ENCODE results near the gene NPPA. TPM values are rescaled to one million over a fixed set of nuclear protein-coding genes. Genes with fewer than 3 reads are reported as not detected.

The NPPA gene
- total RNA-seq, 2 experiments from 2014 or later: not detected

DNA sequence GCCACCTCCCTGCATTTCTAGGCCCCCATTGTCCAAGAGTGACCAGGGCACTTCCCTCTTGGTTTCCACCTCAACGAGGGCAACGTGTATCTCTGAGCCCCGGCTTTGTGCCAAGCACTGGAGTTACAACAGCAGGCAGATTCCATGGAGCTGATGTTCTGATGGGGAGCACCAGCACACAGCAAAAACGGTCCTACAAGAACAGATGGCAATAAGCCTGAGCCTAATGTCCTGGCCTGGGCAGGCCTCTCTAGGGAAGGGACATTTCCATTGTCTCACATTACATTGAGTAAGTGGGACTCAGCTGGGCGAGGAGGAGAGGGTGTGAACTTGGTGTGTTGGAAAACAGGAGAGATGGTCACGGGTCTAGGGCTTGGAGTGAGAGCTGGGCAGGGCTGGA, 38.3 kb upstream of the NPPA start:
- H3K36me3 ChIP-seq (ENCODE audit: insufficient read depth, low read length): no peaks in the 10 kb centered on the region
- no peaks in the 10 kb centered on the region for H3K9me2 ChIP-seq (ENCODE audit: insufficient read depth, low read length)
- CTCF ChIA-PET (ENCODE audit: unreplicated experiment): no interaction called here
- no peak overlapping the region for H2AFZ ChIP-seq (ENCODE audit: low read length)
- intact Hi-C loops (cut with micrococcal nuclease; ENCODE audit: unreplicated experiment): no loop called here
- no peak for TF ChIP-seq CTCF (conservative IDR thresholded peaks at IDR 0.05; ENCODE audit: low read length)
- no peak for TF ChIP-seq EZH2phosphoT487 (IDR thresholded peaks at IDR 0.05; ENCODE audit: borderline replicate concordance, low read depth, low read length)
- DNase-seq (ENCODE audit: low spot score): no peak
- POLR2A ChIA-PET: no interaction called here
- no peaks in the 10 kb centered on the region for H3K9me3 ChIP-seq (ENCODE audit: low read length)
- H3K27ac ChIP-seq (ENCODE audit: low read depth, low read length, poor library complexity, severe bottlenecking): no peak overlapping the region
- no peak overlapping the region for H3K4me2 ChIP-seq (ENCODE audit: low read length)
- no peaks in the 10 kb centered on the region for H3K79me2 ChIP-seq (ENCODE audit: insufficient read depth, low read depth, low read length)
- BruUV-seq (replicated peaks): no TSS peak
- no peak overlapping the region for H3K4me3 ChIP-seq (ENCODE audit: low read depth, low read length, poor library complexity, severe bottlenecking)
- no peaks in the 10 kb centered on the region for H4K20me1 ChIP-seq (ENCODE audit: insufficient read depth, low read length)
- H3K4me1 ChIP-seq (ENCODE audit: insufficient read depth, low read length, poor library complexity, severe bottlenecking): no peaks in the 10 kb centered on the region

- no peak overlapping the region for H3K4me3 ChIP-seq (ENCODE audit: low read depth, low read length, poor library complexity, severe bottlenecking)
- no peaks in the 10 kb centered on the region for H3K9me3 ChIP-seq (ENCODE audit: low read length)
- H3K4me2 ChIP-seq (ENCODE audit: low read length): no peak overlapping the region
- TF ChIP-seq EZH2phosphoT487 (IDR thresholded peaks at IDR 0.05; ENCODE audit: borderline replicate concordance, low read depth, low read length): no peak
- no peak for TF ChIP-seq CTCF (conservative IDR thresholded peaks at IDR 0.05; ENCODE audit: low read length)
- DNase-seq (ENCODE audit: low spot score): no peak
- H3K36me3 ChIP-seq (ENCODE audit: insufficient read depth, low read length): no peaks in the 10 kb centered on the region
- no peak overlapping the region for H2AFZ ChIP-seq (ENCODE audit: low read length)
- BruUV-seq (replicated peaks): no TSS peak
- no peaks in the 10 kb centered on the region for H4K20me1 ChIP-seq (ENCODE audit: insufficient read depth, low read length)
- no peaks in the 10 kb centered on the region for H3K9me2 ChIP-seq (ENCODE audit: insufficient read depth, low read length)
- H3K27ac ChIP-seq (ENCODE audit: low read depth, low read length, poor library complexity, severe bottlenecking): no peak overlapping the region
- H3K4me1 ChIP-seq (ENCODE audit: insufficient read depth, low read length, poor library complexity, severe bottlenecking): no peaks in the 10 kb centered on the region
- ChIA-PET POLR2A (interaction anchor here (0.9 kb wide), 1 partner anchor 120 kb away, joined by 6 read pairs; no protein-coding TSS in a partner anchor), CTCF (ENCODE audit: unreplicated experiment) (no interaction called here)
- intact Hi-C loops (cut with micrococcal nuclease; ENCODE audit: unreplicated experiment): no loop called here
- no peaks in the 10 kb centered on the region for H3K79me2 ChIP-seq (ENCODE audit: insufficient read depth, low read depth, low read length)
Measured at GRCh38 chr1:11882814-11883538, 35.4 kb upstream of the NPPA start.

GRCh38 chr1:11881749-11882441, 34.3 kb upstream of the NPPA start:
- no TSS peak for BruUV-seq (replicated peaks)
- Histone ChIP-seq H3K79me2 (ENCODE audit: insufficient read depth, low read depth, low read length) (no peaks in the 10 kb centered on the region), H3K9me2 (ENCODE audit: insufficient read depth, low read length) (no peaks in the 10 kb centered on the region), H3K4me3 (ENCODE audit: low read depth, low read length, poor library complexity, severe bottlenecking) (no peak overlapping the region), H2AFZ (ENCODE audit: low read length) (no peak overlapping the region), H3K4me1 (ENCODE audit: insufficient read depth, low read length, poor library complexity, severe bottlenecking) (no peaks in the 10 kb centered on the region), H4K20me1 (ENCODE audit: insufficient read depth, low read length) (no peaks in the 10 kb centered on the region), H3K9me3 (ENCODE audit: low read length) (no peaks in the 10 kb centered on the region), H3K27ac (ENCODE audit: low read depth, low read length, poor library complexity, severe bottlenecking) (no peak overlapping the region), H3K4me2 (ENCODE audit: low read length) (no peak overlapping the region), H3K36me3 (ENCODE audit: insufficient read depth, low read length) (no peaks in the 10 kb centered on the region)
- ChIA-PET CTCF (ENCODE audit: unreplicated experiment) (no interaction called here), POLR2A (interaction anchor here (0.9 kb wide), 1 partner anchor 119 kb away, joined by 6 read pairs; no protein-coding TSS in a partner anchor)
- intact Hi-C loops (cut with micrococcal nuclease; ENCODE audit: unreplicated experiment): no loop called here
- DNase-seq (ENCODE audit: low spot score): peak; percentile 15
- TF ChIP-seq EZH2phosphoT487 (IDR thresholded peaks at IDR 0.05; ENCODE audit: borderline replicate concordance, low read depth, low read length) (no peak), CTCF (conservative IDR thresholded peaks at IDR 0.05; ENCODE audit: low read length) (peak; percentile 38; the same call in 1 of the 2 replicates)
